Ascending aorta (tissue), 2 donors: ENCODE results near the gene RPS8. TPM values are rescaled to one million over a fixed set of nuclear protein-coding genes. Genes with fewer than 3 reads are reported as not detected.

ENCODE experiments used
- DNase-seq, 2 donors: peaks; one replicate each; pipeline ENCODE4 v3.0.0-alpha.2; 2019; ENCODE audit warnings: low spot score in 2 of 2
- H3K27ac ChIP-seq, 2 donors: fragments of 200-600 bp; sonication (generic); one replicate each; pipeline ENCODE4 v1.5.1; 2016 to 2017; ENCODE audit warnings: mild to moderate bottlenecking in 1 of 2
- H3K27me3 ChIP-seq: fragments of 200-600 bp; sonication (generic); one replicate; pipeline ENCODE4 v1.5.1; 2017
- H3K36me3 ChIP-seq, 2 donors: fragments of 200-600 bp; sonication (generic); one replicate each; pipeline ENCODE4 v1.5.1; 2016
- H3K4me1 ChIP-seq, 2 donors: fragments of 200-600 bp; sonication (generic); one replicate each; pipeline ENCODE4 v1.5.1; 2016 to 2017; ENCODE audit warnings: mild to moderate bottlenecking in 1 of 2
- H3K4me3 ChIP-seq, 2 donors: fragments of 200-600 bp; sonication (generic); one replicate each; pipeline ENCODE4 v1.5.1; 2016 to 2017; ENCODE audit warnings: mild to moderate bottlenecking in 1 of 2
- H3K9me3 ChIP-seq, 2 donors: fragments of 200-600 bp; sonication (generic); one replicate each; pipeline ENCODE4 v1.5.1; 2016
- CTCF ChIP-seq, 3 experiments: fragments of 200-600 bp in 2 of 3; fragments of 450-650 bp in 1 of 3; sonication (generic) in 2 of 3; IDR thresholded peaks; one replicate each; pipeline ENCODE4 v1.5.1; 2016 to 2019; ENCODE audit warnings: antibody characterized with exemption in 3 of 3, mild to moderate bottlenecking in 1 of 3, moderate library complexity in 1 of 3
- intact Hi-C: fragments of 100-400 bp; cut with DNase I; formaldehyde crosslinking; loops from one replicate; pipeline ENCODE4 v1.15.1; 2023
- total RNA-seq: library from RNA; depleted of rRNA; stranded (reverse); fragments of >200 nt; gene quantifications from one replicate; pipeline ENCODE4 v1.1.0, GENCODE V29; 2016

Gene RPS8
- total RNA-seq, 1 donor from 2014 or later, result 1,693 TPM

GRCh38 chr1:44785029-44785380 is 9.7 kb downstream of the RPS8 start:
- Histone ChIP-seq H3K4me1 (peaks cover 8 to 17% of the 10 kb centered on the region in 2 donors), H3K27ac (no peak overlapping the region), H3K4me3 (peak overlapping the region in 1 of 2 donors; percentile 70), H3K9me3 (no peaks in the 10 kb centered on the region), H3K27me3 (no peaks in the 10 kb centered on the region), H3K36me3 (peaks cover 0 to 10% of the 10 kb centered on the region in 2 donors)
- TF ChIP-seq CTCF (IDR thresholded peaks at IDR 0.05), result no peak
- intact Hi-C loops, result loop anchor here (5.0 kb wide), 1 partner anchor 227 kb away; the partner anchor contains the start of genes HECTD3 and UROD
- no peak for DNase-seq

GRCh38 chr1:44785501-44786137 is 10.3 kb downstream of the RPS8 start:
- intact Hi-C loops, result loop anchor here (5.0 kb wide), 1 partner anchor 227 kb away; the partner anchor contains the start of genes HECTD3 and UROD
- no peaks in the 10 kb centered on the region for H3K9me3 ChIP-seq

GRCh38 chr1:44786138-44786840 is 10.9 kb downstream of the RPS8 start:
- H3K27ac ChIP-seq, result peak overlapping the region; percentile 66 to 85
- peaks cover 8 to 17% of the 10 kb centered on the region in 2 donors for H3K4me1 ChIP-seq
- peak overlapping the region; percentile 55 to 79 for H3K4me3 ChIP-seq
- DNase-seq, result peak in 1 of 2 donors; percentile 84
- intact Hi-C loops, result loop anchor here (5.0 kb wide), 1 partner anchor 226 kb away; the partner anchor contains the start of genes HECTD3 and UROD
- no peaks in the 10 kb centered on the region for H3K36me3 ChIP-seq
- H3K27me3 ChIP-seq, result no peaks in the 10 kb centered on the region
- TF ChIP-seq CTCF (IDR thresholded peaks at IDR 0.05), result peak; percentile 99 to 100 (median 99)
- H3K9me3 ChIP-seq, result no peaks in the 10 kb centered on the region

More at GRCh38 chr1:44785501-44786137, 10.3 kb downstream of the RPS8 start:
- Histone ChIP-seq H3K36me3 (peaks cover 0 to 4% of the 10 kb centered on the region in 2 donors), H3K27ac (peak overlapping the region; percentile 66 to 85), H3K4me1 (peaks cover 8 to 17% of the 10 kb centered on the region in 2 donors), H3K4me3 (peak overlapping the region; percentile 55 to 79), H3K27me3 (no peaks in the 10 kb centered on the region)
- TF ChIP-seq CTCF (IDR thresholded peaks at IDR 0.05), result no peak
- no peak for DNase-seq

GRCh38 chr1:44786841-44787426 is 11.6 kb downstream of the RPS8 start:
- peak overlapping the region; percentile 66 to 85 for H3K27ac ChIP-seq
- TF ChIP-seq CTCF (IDR thresholded peaks at IDR 0.05), result no peak
- no peaks in the 10 kb centered on the region for H3K36me3 ChIP-seq
- H3K27me3 ChIP-seq, result no peaks in the 10 kb centered on the region
- intact Hi-C loops, result loop anchor here (5.0 kb wide), 1 partner anchor 225 kb away; the partner anchor contains the start of genes HECTD3 and UROD
- H3K9me3 ChIP-seq, result no peaks in the 10 kb centered on the region
- peak overlapping the region in 1 of 2 donors; percentile 79 for H3K4me3 ChIP-seq
- H3K4me1 ChIP-seq, result peaks cover 8 to 17% of the 10 kb centered on the region in 2 donors
- no peak for DNase-seq

- peaks cover 8 to 17% of the 10 kb centered on the region in 2 donors for H3K4me1 ChIP-seq
- no peaks in the 10 kb centered on the region for H3K36me3 ChIP-seq
- intact Hi-C loops, result loop anchor here (5.0 kb wide), 1 partner anchor 225 kb away; the partner anchor contains the start of genes HECTD3 and UROD
- H3K9me3 ChIP-seq, result no peaks in the 10 kb centered on the region
- no peak overlapping the region for H3K4me3 ChIP-seq
- no peak for TF ChIP-seq CTCF (IDR thresholded peaks at IDR 0.05)
- DNase-seq, result no peak
- no peaks in the 10 kb centered on the region for H3K27me3 ChIP-seq
- H3K27ac ChIP-seq, result peak overlapping the region; percentile 3 to 85
These were observed 12.2 kb downstream of the RPS8 start for GRCh38 chr1:44787506-44787905.
